ENCODE measurements around the gene MBD5. TPM values are rescaled to one million over a fixed set of nuclear protein-coding genes. Genes with fewer than 3 reads are reported as not detected.

Gene MBD5
- total and polyA plus RNA-seq, 11 donors, result 6.8 to 44.4 (median 24.9) TPM

- Histone ChIP-seq H3K27ac (no peak overlapping the region), H3K36me3 (peaks cover 0 to 23% (median 9%) of the 10 kb centered on the region in 9 donors), H3K4me1 (no peaks in the 10 kb centered on the region), H3K4me3 (no peak overlapping the region), H3K27me3 (no peaks in the 10 kb centered on the region), H3K9me3 (no peaks in the 10 kb centered on the region)
- ATAC-seq, result no peak
- intact Hi-C loops (cut with DNase I), result no loop called here
- DNase-seq, result no peak
- no peak for TF ChIP-seq POLR2A (IDR thresholded peaks at IDR 0.05)
Measured at GRCh38 chr2:148486655-148487054, 465.8 kb downstream of the MBD5 start.

GRCh38 chr2:148487439-148487838 lies 466.5 kb downstream of the MBD5 start:
- Histone ChIP-seq H3K9me3 (no peaks in the 10 kb centered on the region), H3K36me3 (peaks cover 0 to 23% (median 9%) of the 10 kb centered on the region in 9 donors), H3K4me1 (no peaks in the 10 kb centered on the region), H3K4me3 (no peak overlapping the region), H3K27ac (no peak overlapping the region), H3K27me3 (no peaks in the 10 kb centered on the region)
- no peak for ATAC-seq
- intact Hi-C loops (cut with DNase I), result no loop called here
- 85 to 90% (median 87%) methylated on average over 3 of the region's 3 CpGs for WGBS, 4 donors
- no peak for DNase-seq
- TF ChIP-seq POLR2A (IDR thresholded peaks at IDR 0.05) (no peak), CTCF (IDR thresholded peaks at IDR 0.05) (no peak)

GRCh38 chr2:148490840-148491439 lies 470.0 kb downstream of the MBD5 start:
- H3K27ac ChIP-seq, result no peak overlapping the region
- H3K9me3 ChIP-seq, result no peaks in the 10 kb centered on the region
- ATAC-seq (no peak), DNase-seq (no peak)
- WGBS, 4 donors, result 92 to 98% (median 95%) methylated on average over 4 of the region's 4 CpGs
- peaks cover 0 to 23% (median 9%) of the 10 kb centered on the region in 9 donors for H3K36me3 ChIP-seq
- intact Hi-C loops (cut with DNase I), result no loop called here
- H3K4me3 ChIP-seq, result no peak overlapping the region
- no peaks in the 10 kb centered on the region for H3K27me3 ChIP-seq
- H3K4me1 ChIP-seq, result no peaks in the 10 kb centered on the region
- TF ChIP-seq CTCF (IDR thresholded peaks at IDR 0.05) (no peak), POLR2A (IDR thresholded peaks at IDR 0.05) (no peak)

DNA sequence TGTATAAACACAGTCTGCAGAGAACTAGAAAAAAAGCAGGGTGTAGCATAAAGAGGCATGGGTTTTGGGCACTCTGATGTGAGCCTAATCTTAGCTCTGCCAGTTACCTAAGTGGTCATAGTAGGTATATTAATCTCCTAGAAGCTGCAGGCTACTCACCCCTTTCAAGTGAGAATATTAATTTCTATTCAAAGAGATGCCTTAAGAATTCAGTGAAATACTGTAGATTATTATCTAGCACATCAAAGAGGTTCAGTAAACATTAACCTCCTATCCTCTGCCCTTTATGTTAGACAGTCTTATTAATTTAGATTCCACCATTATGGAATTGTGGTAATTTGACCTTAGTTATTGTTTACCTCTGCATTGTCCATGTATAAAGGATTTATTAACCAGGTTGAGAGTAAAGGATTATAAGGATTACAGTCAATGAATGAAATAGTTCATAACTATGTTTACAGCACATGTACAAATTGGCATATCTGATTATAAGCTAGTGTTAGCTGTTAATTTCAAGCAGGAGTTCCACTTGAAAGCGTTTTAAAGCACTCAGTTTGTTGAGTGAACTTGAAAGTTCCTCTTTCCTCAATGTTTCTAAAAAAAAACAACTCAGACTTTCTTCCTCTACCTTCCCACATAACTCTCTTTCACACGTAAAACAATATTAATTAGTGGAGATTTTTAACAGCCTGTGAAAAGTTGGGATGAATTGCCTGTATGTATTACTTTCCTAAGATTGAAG lies 473.1 kb downstream of the MBD5 start:
- Histone ChIP-seq H3K4me1 (no peaks in the 10 kb centered on the region), H3K27ac (no peak overlapping the region), H3K4me3 (no peak overlapping the region), H3K9me3 (no peaks in the 10 kb centered on the region), H3K27me3 (no peaks in the 10 kb centered on the region), H3K36me3 (peaks cover 0 to 22% (median 9%) of the 10 kb centered on the region in 9 donors)
- intact Hi-C loops (cut with DNase I), result no loop called here
- TF ChIP-seq POLR2A (IDR thresholded peaks at IDR 0.05) (no peak), CTCF (IDR thresholded peaks at IDR 0.05) (no peak)
- DNase-seq (no peak), ATAC-seq (no peak)
- WGBS, 4 donors, result 84 to 91% (median 87%) methylated on average over 2 of the region's 2 CpGs
